GM23338 (cell line): ENCODE measurements around the gene RPS29. TPM values are rescaled to one million over a fixed set of nuclear protein-coding genes. Genes with fewer than 3 reads are reported as not detected.

ENCODE experiments used
- ATAC-seq: fragments of 200-7000 bp; cut with Tn5 transposase; 3 replicates; pipeline ENCODE4 v1.9.1; 2020
- DNase-seq: peaks from one replicate; pipeline ENCODE4 v3.0.0-alpha.2; 2015; ENCODE audit warnings: low spot score
- H2AFZ ChIP-seq: fragments of 200-600 bp; sonication (generic); 2 replicates; pipeline ENCODE4 v1.8.0; 2016; ENCODE audit warnings: antibody characterized with exemption, mild to moderate bottlenecking, moderate library complexity
- H3F3A ChIP-seq: fragments of 200-600 bp; sonication (generic); replicated peaks from 2 replicates; pipeline ENCODE4 v1.8.0; 2017; ENCODE audit warnings: antibody characterized with exemption, mixed run types, low read depth
- H3K27ac ChIP-seq: fragments of 200-600 bp; sonication (generic); 2 replicates; pipeline ENCODE4 v1.6.1; 2016; ENCODE audit warnings: low read depth
- H3K27me3 ChIP-seq: fragments of 200-600 bp; sonication (generic); 2 replicates; pipeline ENCODE4 v1.8.0; 2016; ENCODE audit warnings: mild to moderate bottlenecking, mixed run types, moderate library complexity; ENCODE audit not compliant: insufficient read depth
- H3K36me3 ChIP-seq: fragments of 200-600 bp; sonication (generic); 2 replicates; pipeline ENCODE4 v1.8.0; 2016; ENCODE audit warnings: mild to moderate bottlenecking; ENCODE audit not compliant: insufficient read depth
- H3K4me1 ChIP-seq: fragments of 200-600 bp; sonication (generic); 2 replicates; pipeline ENCODE4 v1.8.0; 2016; ENCODE audit warnings: mild to moderate bottlenecking, moderate library complexity; ENCODE audit not compliant: insufficient read depth
- H3K4me2 ChIP-seq: fragments of 200-600 bp; sonication (generic); 2 replicates; pipeline ENCODE4 v1.7.1; 2017; ENCODE audit warnings: mixed run types
- H3K4me3 ChIP-seq: fragments of 200-600 bp; sonication (generic); 2 replicates; pipeline ENCODE4 v1.6.1; 2016; ENCODE audit warnings: mixed run types
- H3K79me2 ChIP-seq: fragments of 200-600 bp; sonication (generic); replicated peaks from 2 replicates; pipeline ENCODE4 v1.8.0; 2017; ENCODE audit warnings: mild to moderate bottlenecking; ENCODE audit not compliant: insufficient read depth
- H3K9me2 ChIP-seq: fragments of 200-600 bp; sonication (generic); 2 replicates; pipeline ENCODE4 v1.8.0; 2017; ENCODE audit not compliant: insufficient read depth
- H4K20me1 ChIP-seq: fragments of 200-600 bp; sonication (generic); replicated peaks from 2 replicates; pipeline ENCODE4 v1.8.0; 2017; ENCODE audit warnings: mild to moderate bottlenecking; ENCODE audit not compliant: insufficient read depth
- H3K27ac Mint-ChIP-seq: 2 replicates; pipeline ENCODE4 v1.8.0; 2020; ENCODE audit warnings: inconsistent platforms, mild to moderate bottlenecking, moderate library complexity, mixed read lengths
- H3K27me3 Mint-ChIP-seq: 3 replicates; pipeline ENCODE4 v1.8.0; 2022; ENCODE audit warnings: low read depth, mild to moderate bottlenecking, moderate library complexity, mixed read lengths, inconsistent platforms; ENCODE audit not compliant: insufficient read depth, poor library complexity
- H3K36me3 Mint-ChIP-seq: 3 replicates; pipeline ENCODE4 v1.8.0; 2021; ENCODE audit warnings: low read depth, mild to moderate bottlenecking, inconsistent platforms, moderate library complexity, mixed read lengths
- H3K4me1 Mint-ChIP-seq: 3 replicates; pipeline ENCODE4 v1.8.0; 2020; ENCODE audit warnings: mild to moderate bottlenecking, inconsistent platforms, mixed read lengths
- H3K4me3 Mint-ChIP-seq: 3 replicates; pipeline ENCODE4 v1.8.0; 2021; ENCODE audit warnings: moderate library complexity, mild to moderate bottlenecking, inconsistent platforms, mixed read lengths
- H3K9me3 Mint-ChIP-seq: 3 replicates; pipeline ENCODE4 v1.8.0; 2020; ENCODE audit warnings: moderate library complexity, mild to moderate bottlenecking, inconsistent platforms, mixed read lengths
- CREB1 ChIP-seq: fragments of 250-450 bp; sonication (Bioruptor Pico); IDR thresholded peaks from 2 replicates; pipeline ENCODE4 v1.5.0; 2020; ENCODE audit warnings: low read depth, mild to moderate bottlenecking, moderate library complexity
- CTCF ChIP-seq, 2 experiments: fragments of 200-600 bp in 1 of 2; sonication (generic) in 1 of 2; conservative IDR thresholded peaks; 2 replicates each; pipeline versions ENCODE4 v1.5.1 to v1.6.1; 2016 to 2017; ENCODE audit warnings: antibody characterized with exemption in 2 of 2, low read depth in 2 of 2, mild to moderate bottlenecking in 2 of 2, moderate library complexity in 1 of 2
- EZH2 ChIP-seq: fragments of 200-600 bp; sonication (generic); IDR thresholded peaks from one replicate; pipeline ENCODE4 v1.8.0; 2017; ENCODE audit warnings: antibody characterized with exemption, mild to moderate bottlenecking, low read depth; ENCODE audit not compliant: unreplicated experiment
- EZH2phosphoT487 ChIP-seq: fragments of 200-600 bp; sonication (generic); IDR thresholded peaks from one replicate; pipeline ENCODE4 v1.8.1; 2018; ENCODE audit warnings: antibody characterized with exemption; ENCODE audit not compliant: unreplicated experiment
- JUNB ChIP-seq: IDR thresholded peaks from one replicate; pipeline ENCODE4 v1.6.1; 2016; ENCODE audit warnings: antibody characterized with exemption; ENCODE audit not compliant: unreplicated experiment
- NANOG ChIP-seq: IDR thresholded peaks from 2 replicates; pipeline ENCODE4 v1.6.1; 2016; ENCODE audit warnings: antibody characterized with exemption, borderline replicate concordance
- POLR2AphosphoS5 ChIP-seq: IDR thresholded peaks from 2 replicates; pipeline ENCODE4 v1.6.1; 2016; ENCODE audit warnings: antibody characterized with exemption, low read depth
- REST ChIP-seq: IDR thresholded peaks from one replicate; pipeline ENCODE4 v1.6.1; 2018; ENCODE audit warnings: antibody characterized with exemption; ENCODE audit not compliant: unreplicated experiment
- ZNF114 ChIP-seq: fragments of 250-450 bp; sonication (Bioruptor Pico); IDR thresholded peaks from 2 replicates; pipeline ENCODE4 v1.5.0; 2020; ENCODE audit warnings: mild to moderate bottlenecking, moderate library complexity
- ZNF331 ChIP-seq: fragments of 250-450 bp; sonication (Bioruptor Pico); IDR thresholded peaks from 2 replicates; pipeline ENCODE4 v1.5.0; 2020; ENCODE audit warnings: low read depth, mild to moderate bottlenecking, moderate library complexity
- polyA plus RNA-seq: library from polyadenylated mRNA; unstranded; fragments of >200 nt; fragmentation: Nextera tagmentation; extraction: Ambion mirVana; gene quantifications from 2 replicates; pipeline ENCODE4 v1.2.1, GENCODE V29; 2016
- total RNA-seq: library from RNA; depleted of rRNA; stranded (reverse); fragments of >200 nt; shearing (Covaris generic); gene quantifications from 2 replicates; pipeline ENCODE4 v1.2.3, GENCODE V29; 2014
- TF ChIP-seq, protein P1 (sequence below): fragments of 250-450 bp; sonication (Bioruptor Pico); IDR thresholded peaks from 2 replicates; pipeline ENCODE4 v1.5.0; 2020; ENCODE audit warnings: mild to moderate bottlenecking, moderate library complexity
- TF ChIP-seq, protein P2 (sequence below): IDR thresholded peaks from 2 replicates; pipeline ENCODE4 v1.6.1; 2016; ENCODE audit warnings: antibody characterized with exemption

RPS29 gene
- total and polyA plus RNA-seq, 2 experiments from 2014 or later: 2,560 to 3,734 TPM

DNA sequence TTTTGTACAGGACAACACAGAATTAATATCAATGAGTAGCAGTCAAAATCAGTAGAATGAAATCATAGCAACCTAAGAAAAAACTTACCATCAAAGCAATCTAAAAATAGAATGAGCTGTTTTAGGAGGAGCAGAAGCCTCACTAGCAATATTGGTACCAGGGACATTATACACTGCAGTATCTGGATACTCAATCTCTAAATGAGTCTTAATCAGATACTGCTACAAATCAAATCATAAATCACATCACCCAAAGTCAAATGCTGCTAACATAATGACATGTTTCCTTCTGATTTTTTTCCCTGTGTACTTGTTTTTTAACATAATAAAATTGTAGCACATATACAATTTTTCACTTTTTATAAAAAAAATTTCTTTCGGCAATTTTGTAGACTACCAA, 8.0 kb downstream of the RPS29 start:
- H3K27ac Mint-ChIP-seq: no peak overlapping the region
- Histone ChIP-seq H3K79me2 (peaks cover 45% of the 10 kb centered on the region), H3K27me3 (no peaks in the 10 kb centered on the region), H3K4me1 (peaks cover 4% of the 10 kb centered on the region), H3K4me2 (no peak overlapping the region), H3K27ac (peak overlapping the region; percentile 5; the same call in 1 of the 2 replicates), H3K36me3 (peaks cover 21% of the 10 kb centered on the region), H4K20me1 (peaks cover 61% of the 10 kb centered on the region), H3K4me3 (no peak overlapping the region), H3K9me2 (no peaks in the 10 kb centered on the region), H3F3A (peaks cover 50% of the 10 kb centered on the region), H2AFZ (no peak overlapping the region)
- H3K36me3 Mint-ChIP-seq: peaks cover 55% of the 10 kb centered on the region
- no peak overlapping the region for H3K4me3 Mint-ChIP-seq
- no peaks in the 10 kb centered on the region for H3K9me3 Mint-ChIP-seq
- TF ChIP-seq CREB1: no peak
- no peak for TF ChIP-seq EZH2
- no peak for TF ChIP-seq JUNB
- TF ChIP-seq ZNF114: no peak
- no peak for TF ChIP-seq CTCF (conservative IDR thresholded peaks at IDR 0.05; ENCODE audit: low read depth in 2 of 2)
- TF ChIP-seq ZNF331: no peak
- TF ChIP-seq, protein P1, sequence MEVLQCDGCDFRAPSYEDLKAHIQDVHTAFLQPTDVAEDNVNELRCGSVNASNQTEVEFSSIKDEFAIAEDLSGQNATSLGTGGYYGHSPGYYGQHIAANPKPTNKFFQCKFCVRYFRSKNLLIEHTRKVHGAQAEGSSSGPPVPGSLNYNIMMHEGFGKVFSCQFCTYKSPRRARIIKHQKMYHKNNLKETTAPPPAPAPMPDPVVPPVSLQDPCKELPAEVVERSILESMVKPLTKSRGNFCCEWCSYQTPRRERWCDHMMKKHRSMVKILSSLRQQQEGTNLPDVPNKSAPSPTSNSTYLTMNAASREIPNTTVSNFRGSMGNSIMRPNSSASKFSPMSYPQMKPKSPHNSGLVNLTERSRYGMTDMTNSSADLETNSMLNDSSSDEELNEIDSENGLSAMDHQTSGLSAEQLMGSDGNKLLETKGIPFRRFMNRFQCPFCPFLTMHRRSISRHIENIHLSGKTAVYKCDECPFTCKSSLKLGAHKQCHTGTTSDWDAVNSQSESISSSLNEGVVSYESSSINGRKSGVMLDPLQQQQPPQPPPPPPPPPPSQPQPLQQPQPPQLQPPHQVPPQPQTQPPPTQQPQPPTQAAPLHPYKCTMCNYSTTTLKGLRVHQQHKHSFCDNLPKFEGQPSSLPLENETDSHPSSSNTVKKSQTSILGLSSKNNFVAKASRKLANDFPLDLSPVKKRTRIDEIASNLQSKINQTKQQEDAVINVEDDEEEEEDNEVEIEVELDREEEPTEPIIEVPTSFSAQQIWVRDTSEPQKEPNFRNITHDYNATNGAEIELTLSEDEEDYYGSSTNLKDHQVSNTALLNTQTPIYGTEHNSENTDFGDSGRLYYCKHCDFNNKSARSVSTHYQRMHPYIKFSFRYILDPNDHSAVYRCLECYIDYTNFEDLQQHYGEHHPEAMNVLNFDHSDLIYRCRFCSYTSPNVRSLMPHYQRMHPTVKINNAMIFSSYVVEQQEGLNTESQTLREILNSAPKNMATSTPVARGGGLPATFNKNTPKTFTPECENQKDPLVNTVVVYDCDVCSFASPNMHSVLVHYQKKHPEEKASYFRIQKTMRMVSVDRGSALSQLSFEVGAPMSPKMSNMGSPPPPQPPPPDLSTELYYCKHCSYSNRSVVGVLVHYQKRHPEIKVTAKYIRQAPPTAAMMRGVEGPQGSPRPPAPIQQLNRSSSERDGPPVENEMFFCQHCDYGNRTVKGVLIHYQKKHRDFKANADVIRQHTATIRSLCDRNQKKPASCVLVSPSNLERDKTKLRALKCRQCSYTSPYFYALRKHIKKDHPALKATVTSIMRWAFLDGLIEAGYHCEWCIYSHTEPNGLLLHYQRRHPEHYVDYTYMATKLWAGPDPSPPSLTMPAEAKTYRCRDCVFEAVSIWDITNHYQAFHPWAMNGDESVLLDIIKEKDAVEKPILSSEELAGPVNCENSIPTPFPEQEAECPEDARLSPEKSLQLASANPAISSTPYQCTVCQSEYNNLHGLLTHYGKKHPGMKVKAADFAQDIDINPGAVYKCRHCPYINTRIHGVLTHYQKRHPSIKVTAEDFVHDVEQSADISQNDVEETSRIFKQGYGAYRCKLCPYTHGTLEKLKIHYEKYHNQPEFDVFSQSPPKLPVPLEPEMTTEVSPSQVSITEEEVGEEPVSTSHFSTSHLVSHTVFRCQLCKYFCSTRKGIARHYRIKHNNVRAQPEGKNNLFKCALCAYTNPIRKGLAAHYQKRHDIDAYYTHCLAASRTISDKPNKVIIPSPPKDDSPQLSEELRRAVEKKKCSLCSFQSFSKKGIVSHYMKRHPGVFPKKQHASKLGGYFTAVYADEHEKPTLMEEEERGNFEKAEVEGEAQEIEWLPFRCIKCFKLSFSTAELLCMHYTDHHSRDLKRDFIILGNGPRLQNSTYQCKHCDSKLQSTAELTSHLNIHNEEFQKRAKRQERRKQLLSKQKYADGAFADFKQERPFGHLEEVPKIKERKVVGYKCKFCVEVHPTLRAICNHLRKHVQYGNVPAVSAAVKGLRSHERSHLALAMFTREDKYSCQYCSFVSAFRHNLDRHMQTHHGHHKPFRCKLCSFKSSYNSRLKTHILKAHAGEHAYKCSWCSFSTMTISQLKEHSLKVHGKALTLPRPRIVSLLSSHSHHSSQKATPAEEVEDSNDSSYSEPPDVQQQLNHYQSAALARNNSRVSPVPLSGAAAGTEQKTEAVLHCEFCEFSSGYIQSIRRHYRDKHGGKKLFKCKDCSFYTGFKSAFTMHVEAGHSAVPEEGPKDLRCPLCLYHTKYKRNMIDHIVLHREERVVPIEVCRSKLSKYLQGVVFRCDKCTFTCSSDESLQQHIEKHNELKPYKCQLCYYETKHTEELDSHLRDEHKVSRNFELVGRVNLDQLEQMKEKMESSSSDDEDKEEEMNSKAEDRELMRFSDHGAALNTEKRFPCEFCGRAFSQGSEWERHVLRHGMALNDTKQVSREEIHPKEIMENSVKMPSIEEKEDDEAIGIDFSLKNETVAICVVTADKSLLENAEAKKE: no peak
- TF ChIP-seq, protein P2, sequence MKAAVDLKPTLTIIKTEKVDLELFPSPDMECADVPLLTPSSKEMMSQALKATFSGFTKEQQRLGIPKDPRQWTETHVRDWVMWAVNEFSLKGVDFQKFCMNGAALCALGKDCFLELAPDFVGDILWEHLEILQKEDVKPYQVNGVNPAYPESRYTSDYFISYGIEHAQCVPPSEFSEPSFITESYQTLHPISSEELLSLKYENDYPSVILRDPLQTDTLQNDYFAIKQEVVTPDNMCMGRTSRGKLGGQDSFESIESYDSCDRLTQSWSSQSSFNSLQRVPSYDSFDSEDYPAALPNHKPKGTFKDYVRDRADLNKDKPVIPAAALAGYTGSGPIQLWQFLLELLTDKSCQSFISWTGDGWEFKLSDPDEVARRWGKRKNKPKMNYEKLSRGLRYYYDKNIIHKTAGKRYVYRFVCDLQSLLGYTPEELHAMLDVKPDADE: no peak
- TF ChIP-seq NANOG: no peak
- TF ChIP-seq EZH2phosphoT487: no peak
- no peak for TF ChIP-seq POLR2AphosphoS5
- no peak for TF ChIP-seq REST
- DNase-seq (no peak), ATAC-seq (no peak)
- peaks cover 13% of the 10 kb centered on the region for H3K4me1 Mint-ChIP-seq
- H3K27me3 Mint-ChIP-seq: peaks cover 18% of the 10 kb centered on the region
